ENCODE data around the gene PARD3.

DNA sequence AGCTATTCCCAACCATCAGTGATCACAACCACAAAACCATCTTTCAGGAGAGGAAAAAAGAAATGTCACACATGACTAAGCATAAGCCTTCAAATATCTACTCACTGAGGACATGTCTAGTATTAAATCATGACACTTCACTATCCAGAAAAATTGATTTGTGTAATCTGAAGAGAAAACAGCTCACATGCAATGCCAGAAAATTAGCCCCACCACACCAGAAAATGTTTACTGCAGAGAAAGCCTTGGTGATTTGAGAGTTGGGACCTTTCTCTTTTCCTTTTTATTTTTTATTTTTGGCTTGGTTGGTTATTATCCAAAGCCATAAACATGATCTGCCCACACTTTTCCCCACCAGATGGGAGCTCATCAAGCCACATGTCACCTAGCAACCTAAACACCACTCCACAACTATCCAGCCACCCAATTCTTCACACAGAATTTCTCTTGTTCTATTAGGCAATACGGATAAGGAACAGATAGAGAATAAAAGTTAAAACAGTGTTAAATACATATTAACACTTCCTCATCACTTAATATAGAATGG, 3.1 kb downstream of the PARD3 start:
- TF ChIP-seq CTCF (conservative IDR thresholded peaks at IDR 0.05; ENCODE audit: low read length) (no peak), EZH2phosphoT487 (IDR thresholded peaks at IDR 0.05; ENCODE audit: borderline replicate concordance) (no peak)

Data from Loucy (cell line).